GM21367 (cell line): ENCODE results near the gene LTBP3.
A peak's percentile ranks its signal among the peaks of the same experiment; 100 is the strongest.

Source experiments
- ATAC-seq: cut with Tn5 transposase; IDR thresholded peaks from one replicate; pipeline ENCODE4 v1.9.1; 2021; ENCODE audit not compliant: unreplicated experiment

LTBP3 gene

GRCh38 chr11:65498727-65498976, 59.5 kb downstream of the LTBP3 start:
- ATAC-seq = no peak

DNA sequence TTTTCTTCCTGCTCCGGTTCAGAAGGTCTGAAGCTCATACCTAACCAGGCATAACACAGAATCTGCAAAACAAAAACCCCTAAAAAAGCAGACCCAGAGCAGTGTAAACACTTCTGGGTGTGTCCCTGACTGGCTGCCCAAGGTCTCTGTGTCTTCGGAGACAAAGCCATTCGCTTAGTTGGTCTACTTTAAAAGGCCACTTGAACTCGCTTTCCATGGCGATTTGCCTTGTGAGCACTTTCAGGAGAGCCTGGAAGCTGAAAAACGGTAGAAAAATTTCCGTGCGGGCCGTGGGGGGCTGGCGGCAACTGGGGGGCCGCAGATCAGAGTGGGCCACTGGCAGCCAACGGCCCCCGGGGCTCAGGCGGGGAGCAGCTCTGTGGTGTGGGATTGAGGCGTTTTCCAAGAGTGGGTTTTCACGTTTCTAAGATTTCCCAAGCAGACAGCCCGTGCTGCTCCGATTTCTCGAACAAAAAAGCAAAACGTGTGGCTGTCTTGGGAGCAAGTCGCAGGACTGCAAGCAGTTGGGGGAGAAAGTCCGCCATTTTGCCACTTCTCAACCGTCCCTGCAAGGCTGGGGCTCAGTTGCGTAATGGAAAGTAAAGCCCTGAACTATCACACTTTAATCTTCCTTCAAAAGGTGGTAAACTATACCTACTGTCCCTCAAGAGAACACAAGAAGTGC, 60.0 kb downstream of the LTBP3 start:
- ATAC-seq = no peak

- ATAC-seq = peak; percentile 49
Measured at GRCh38 chr11:65497141-65498041, 60.8 kb downstream of the LTBP3 start.

DNA sequence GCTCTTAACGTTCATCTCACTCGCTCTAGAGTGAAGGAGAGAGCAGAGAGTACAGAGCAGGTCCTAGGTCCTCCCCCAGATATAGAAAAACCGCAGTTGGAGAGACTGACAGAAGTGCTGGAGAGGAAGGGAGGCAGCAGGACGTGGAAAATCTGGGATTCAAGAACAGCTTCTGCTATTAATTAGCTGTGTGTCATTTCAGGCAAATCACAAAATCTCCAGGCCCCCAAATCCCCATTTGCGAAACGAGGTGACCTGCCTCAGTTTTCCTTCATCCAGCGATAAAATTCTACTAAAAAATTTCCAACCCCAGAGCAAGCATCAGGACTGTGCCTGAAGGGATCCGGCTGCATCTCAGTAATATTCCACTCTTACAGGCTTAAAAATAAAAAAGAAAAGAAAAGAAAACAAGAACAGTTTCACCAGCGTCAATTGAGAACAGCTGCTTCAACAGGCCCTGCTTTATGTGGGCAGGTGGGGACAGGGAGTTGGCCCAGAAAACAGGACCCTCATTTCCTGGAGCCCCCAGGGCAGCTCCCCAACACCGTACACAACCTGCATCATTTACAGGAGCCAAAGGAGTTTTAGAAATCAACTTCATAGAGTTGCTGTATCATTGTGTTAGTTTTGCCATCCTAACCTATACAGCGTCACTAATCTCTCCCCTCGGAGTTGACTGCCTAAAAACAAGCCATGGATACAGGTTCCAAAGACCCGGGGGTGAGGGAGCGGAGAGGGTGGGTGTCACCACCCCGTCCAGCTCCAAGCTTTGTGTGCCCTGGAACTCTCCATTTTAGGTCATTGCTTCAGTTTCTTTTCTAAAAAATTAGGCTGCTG, 61.6 kb downstream of the LTBP3 start:
- ATAC-seq = peak; percentile 6

GRCh38 chr11:65493367-65494176, 64.6 kb downstream of the LTBP3 start:
- no peak for ATAC-seq

- ATAC-seq = no peak
Measured at GRCh38 chr11:65492637-65493366, 65.4 kb downstream of the LTBP3 start.

DNA sequence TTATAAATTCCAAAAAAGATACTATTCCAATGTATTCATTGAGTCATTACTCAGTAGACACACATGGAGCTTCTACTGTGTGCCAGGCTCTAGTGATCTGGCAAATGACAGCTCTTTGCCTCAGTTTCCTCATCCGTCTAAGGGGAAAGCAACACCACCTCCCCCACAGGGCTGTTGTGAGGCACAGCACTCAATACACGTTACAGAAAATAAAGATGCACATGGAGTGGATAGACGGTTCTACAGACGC, 65.8 kb downstream of the LTBP3 start:
- no peak for ATAC-seq

- ATAC-seq = no peak
Measured at GRCh38 chr11:65491614-65492386, 66.4 kb downstream of the LTBP3 start.

GRCh38 chr11:65491163-65491465, 67.0 kb downstream of the LTBP3 start:
- no peak for ATAC-seq

GRCh38 chr11:65489706-65490320, 68.3 kb downstream of the LTBP3 start:
- ATAC-seq = no peak

DNA sequence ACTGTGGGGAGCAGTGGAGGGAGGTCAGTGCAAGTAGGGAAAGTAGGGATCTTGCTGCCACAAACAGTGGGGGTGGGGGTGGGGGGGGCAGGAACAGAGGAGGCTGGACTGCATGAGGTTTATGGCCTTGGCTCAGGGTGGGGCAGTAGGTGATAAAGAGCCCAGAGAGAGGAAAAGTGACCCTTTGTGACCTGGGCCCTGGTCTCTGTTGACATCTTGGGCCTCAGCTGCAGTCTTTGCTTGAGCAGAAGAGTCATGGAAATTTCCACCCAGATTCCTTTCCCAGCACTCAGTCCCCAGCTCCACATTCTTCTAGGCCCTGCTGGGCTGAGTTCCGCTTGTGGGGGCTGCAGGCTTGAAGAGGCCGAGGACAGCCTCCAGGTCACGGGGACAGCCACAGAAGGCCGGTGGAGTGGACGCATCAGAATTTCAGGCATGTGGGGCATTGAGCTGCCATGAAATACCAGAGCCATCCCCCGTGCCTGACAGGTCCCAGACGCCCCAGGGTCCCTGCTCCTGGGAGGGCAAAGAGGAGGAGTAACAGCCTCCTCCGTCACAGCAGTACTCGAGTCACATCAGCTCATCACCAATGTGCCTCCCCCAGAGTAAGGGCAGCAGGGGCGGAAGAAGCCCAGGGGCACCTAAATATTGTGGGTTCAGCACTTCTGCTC, 69.0 kb downstream of the LTBP3 start:
- ATAC-seq = no peak
